CD4-positive, CD25-positive, alpha-beta regulatory T cell (primary cell): ENCODE results near the gene TMC2. TPM values are rescaled to one million over a fixed set of nuclear protein-coding genes. Genes with fewer than 3 reads are reported as not detected.

ENCODE experiments used
- ATAC-seq, 2 donors: fragments of 150-1000 bp; cut with Tn5 transposase; one replicate each; pipeline ENCODE4 v1.10.0; 2021; ENCODE audit warnings: low read depth in 2 of 2, moderate number of reproducible peaks in 2 of 2, moderate library complexity in 1 of 2
- DNase-seq, 3 donors: peaks; one replicate each; pipeline versions ENCODE4 v3.0.0 to v3.0.0-alpha.2; 2012 to 2022; ENCODE audit warnings: mixed read lengths in 1 of 3
- H3K27ac ChIP-seq: one replicate; pipeline ENCODE4 v1.7.0; 2013; ENCODE audit warnings: mild to moderate bottlenecking, low read length; ENCODE audit not compliant: insufficient read depth, poor library complexity, severe bottlenecking
- H3K27me3 ChIP-seq: one replicate; pipeline ENCODE4 v1.7.0; 2013; ENCODE audit warnings: low read length; ENCODE audit not compliant: control insufficient read depth, insufficient read depth
- H3K36me3 ChIP-seq: one replicate; pipeline ENCODE4 v1.7.0; 2013; ENCODE audit warnings: mild to moderate bottlenecking, low read length, moderate library complexity; ENCODE audit not compliant: control insufficient read depth, insufficient read depth
- H3K4me1 ChIP-seq: 2 replicates; pipeline ENCODE4 v1.7.0; 2013; ENCODE audit warnings: mild to moderate bottlenecking, low read length; ENCODE audit not compliant: insufficient read depth, control insufficient read depth, poor library complexity, severe bottlenecking
- H3K4me3 ChIP-seq: one replicate; pipeline ENCODE4 v1.7.0; 2013; ENCODE audit warnings: low read depth, mild to moderate bottlenecking, low read length, moderate library complexity
- H3K9me3 ChIP-seq, 2 experiments: 1 replicate in 1 of 2; 2 replicates in 1 of 2; pipeline ENCODE4 v1.7.0; 2013; ENCODE audit warnings: low read length in 2 of 2, mild to moderate bottlenecking in 1 of 2, moderate library complexity in 1 of 2; ENCODE audit not compliant: control insufficient read depth in 2 of 2
- H3K27ac Mint-ChIP-seq, 3 donors: one replicate each; pipeline ENCODE4 v1.8.0; 2020 to 2022; ENCODE audit warnings: mild to moderate bottlenecking in 3 of 3, mixed read lengths in 3 of 3, moderate library complexity in 2 of 3
- H3K27me3 Mint-ChIP-seq: one replicate; pipeline ENCODE4 v1.8.0; 2022; ENCODE audit warnings: mild to moderate bottlenecking, mixed read lengths
- H3K36me3 Mint-ChIP-seq: one replicate; pipeline ENCODE4 v1.8.0; 2020; ENCODE audit warnings: mixed read lengths
- H3K4me1 Mint-ChIP-seq, 4 donors: one replicate each; pipeline ENCODE4 v1.8.0; 2020 to 2022; ENCODE audit warnings: mixed read lengths in 4 of 4, mild to moderate bottlenecking in 1 of 4
- H3K4me3 Mint-ChIP-seq, 4 donors: one replicate each; pipeline ENCODE4 v1.8.0; 2020 to 2022; ENCODE audit warnings: mild to moderate bottlenecking in 4 of 4, mixed read lengths in 4 of 4, moderate library complexity in 3 of 4
- H3K9me3 Mint-ChIP-seq, 7 donors: one replicate each; pipeline ENCODE4 v1.8.0; 2020 to 2022; ENCODE audit warnings: mixed read lengths in 7 of 7, mild to moderate bottlenecking in 3 of 7, moderate library complexity in 2 of 7
- polyA plus RNA-seq, 4 donors: library from polyadenylated mRNA; unstranded; fragments of 300-500 nt; fragmentation: Illumina TruSeq; gene quantifications; one replicate each; pipeline ENCODE4 v1.2.3, GENCODE V29; 2021
- total RNA-seq: library from RNA; stranded (reverse); gene quantifications from one replicate; pipeline ENCODE4 v1.2.3, GENCODE V29; 2022

Gene TMC2
- total and polyA plus RNA-seq, 5 donors from 2014 or later: not detected

- H3K27ac Mint-ChIP-seq: no peak overlapping the region
- H3K4me1 Mint-ChIP-seq: no peaks in the 10 kb centered on the region
- H3K27me3 Mint-ChIP-seq: peaks cover 53% of the 10 kb centered on the region
- no peaks in the 10 kb centered on the region for H3K36me3 Mint-ChIP-seq
- H3K9me3 Mint-ChIP-seq: peaks cover 0 to 3% (median 0%) of the 10 kb centered on the region in 7 donors
- ATAC-seq: no peak
- Histone ChIP-seq H3K27ac (no peak overlapping the region), H3K4me3 (no peak overlapping the region), H3K9me3 (no peaks in the 10 kb centered on the region), H3K27me3 (peaks cover 22% of the 10 kb centered on the region), H3K36me3 (no peaks in the 10 kb centered on the region), H3K4me1 (no peaks in the 10 kb centered on the region)
- no peak for DNase-seq
- H3K4me3 Mint-ChIP-seq: no peak overlapping the region
Observed at GRCh38 chr20:2564406-2564805, 28.0 kb downstream of the TMC2 start.

GRCh38 chr20:2575682-2576081 lies 39.3 kb downstream of the TMC2 start:
- H3K27ac Mint-ChIP-seq: no peak overlapping the region
- no peaks in the 10 kb centered on the region for H3K9me3 ChIP-seq
- no peaks in the 10 kb centered on the region for H3K9me3 Mint-ChIP-seq
- H3K4me3 ChIP-seq: no peak overlapping the region
- DNase-seq (no peak), ATAC-seq (no peak)
- no peaks in the 10 kb centered on the region for H3K36me3 ChIP-seq
- H3K36me3 Mint-ChIP-seq: no peaks in the 10 kb centered on the region
- no peak overlapping the region for H3K4me3 Mint-ChIP-seq
- peaks cover 68% of the 10 kb centered on the region for H3K27me3 Mint-ChIP-seq
- peaks cover 9% of the 10 kb centered on the region for H3K27me3 ChIP-seq
- H3K4me1 Mint-ChIP-seq: no peaks in the 10 kb centered on the region
- no peak overlapping the region for H3K27ac ChIP-seq
- no peaks in the 10 kb centered on the region for H3K4me1 ChIP-seq

GRCh38 chr20:2576317-2576727 lies 39.9 kb downstream of the TMC2 start:
- H3K27me3 ChIP-seq: peaks cover 12% of the 10 kb centered on the region
- H3K4me3 ChIP-seq: no peak overlapping the region
- Mint-ChIP-seq H3K4me1 (no peaks in the 10 kb centered on the region), H3K27ac (no peak overlapping the region), H3K27me3 (peaks cover 70% of the 10 kb centered on the region), H3K36me3 (no peaks in the 10 kb centered on the region), H3K9me3 (no peaks in the 10 kb centered on the region), H3K4me3 (no peak overlapping the region)
- no peaks in the 10 kb centered on the region for H3K4me1 ChIP-seq
- no peak for DNase-seq
- no peak overlapping the region for H3K27ac ChIP-seq
- H3K36me3 ChIP-seq: no peaks in the 10 kb centered on the region
- no peaks in the 10 kb centered on the region for H3K9me3 ChIP-seq
- ATAC-seq: no peak

- DNase-seq: no peak
- no peak for ATAC-seq
- Histone ChIP-seq H3K36me3 (no peaks in the 10 kb centered on the region), H3K27ac (no peak overlapping the region), H3K27me3 (peaks cover 15% of the 10 kb centered on the region), H3K9me3 (no peaks in the 10 kb centered on the region), H3K4me3 (no peak overlapping the region), H3K4me1 (no peaks in the 10 kb centered on the region)
- H3K27me3 Mint-ChIP-seq: peaks cover 76% of the 10 kb centered on the region
- H3K4me3 Mint-ChIP-seq: no peak overlapping the region
- H3K27ac Mint-ChIP-seq: no peak overlapping the region
- no peaks in the 10 kb centered on the region for H3K9me3 Mint-ChIP-seq
- H3K36me3 Mint-ChIP-seq: no peaks in the 10 kb centered on the region
- H3K4me1 Mint-ChIP-seq: no peaks in the 10 kb centered on the region
Observed at GRCh38 chr20:2578475-2579192, 42.3 kb downstream of the TMC2 start.

GRCh38 chr20:2585811-2586210 lies 49.4 kb downstream of the TMC2 start:
- no peaks in the 10 kb centered on the region for H3K9me3 ChIP-seq
- H3K36me3 Mint-ChIP-seq: no peaks in the 10 kb centered on the region
- no peak overlapping the region for H3K4me3 Mint-ChIP-seq
- H3K4me3 ChIP-seq: no peak overlapping the region
- H3K27ac ChIP-seq: no peak overlapping the region
- H3K27ac Mint-ChIP-seq: no peak overlapping the region
- DNase-seq: no peak
- no peaks in the 10 kb centered on the region for H3K4me1 ChIP-seq
- peaks cover 28% of the 10 kb centered on the region for H3K27me3 Mint-ChIP-seq
- H3K4me1 Mint-ChIP-seq: no peaks in the 10 kb centered on the region
- H3K36me3 ChIP-seq: no peaks in the 10 kb centered on the region
- no peak for ATAC-seq
- peaks cover 0 to 2% (median 0%) of the 10 kb centered on the region in 7 donors for H3K9me3 Mint-ChIP-seq
- H3K27me3 ChIP-seq: peaks cover 20% of the 10 kb centered on the region

- Histone ChIP-seq H3K9me3 (no peaks in the 10 kb centered on the region), H3K4me3 (no peak overlapping the region), H3K27me3 (peaks cover 5% of the 10 kb centered on the region), H3K36me3 (no peaks in the 10 kb centered on the region), H3K4me1 (no peaks in the 10 kb centered on the region), H3K27ac (no peak overlapping the region)
- H3K4me1 Mint-ChIP-seq: no peaks in the 10 kb centered on the region
- H3K4me3 Mint-ChIP-seq: no peak overlapping the region
- H3K36me3 Mint-ChIP-seq: no peaks in the 10 kb centered on the region
- peaks cover 26% of the 10 kb centered on the region for H3K27me3 Mint-ChIP-seq
- DNase-seq (no peak), ATAC-seq (no peak)
- peaks cover 0 to 2% (median 0%) of the 10 kb centered on the region in 7 donors for H3K9me3 Mint-ChIP-seq
- no peak overlapping the region for H3K27ac Mint-ChIP-seq
Observed at GRCh38 chr20:2593756-2594155, 57.4 kb downstream of the TMC2 start.

GRCh38 chr20:2595076-2595475 lies 58.7 kb downstream of the TMC2 start:
- peaks cover 27% of the 10 kb centered on the region for H3K27me3 Mint-ChIP-seq
- H3K36me3 Mint-ChIP-seq: no peaks in the 10 kb centered on the region
- H3K27me3 ChIP-seq: peaks cover 4% of the 10 kb centered on the region

GRCh38 chr20:2596673-2597279 lies 60.4 kb downstream of the TMC2 start:
- Histone ChIP-seq H3K27me3 (no peaks in the 10 kb centered on the region), H3K27ac (no peak overlapping the region), H3K4me1 (no peaks in the 10 kb centered on the region), H3K4me3 (no peak overlapping the region), H3K36me3 (no peaks in the 10 kb centered on the region), H3K9me3 (no peaks in the 10 kb centered on the region)
- peaks cover 27% of the 10 kb centered on the region for H3K27me3 Mint-ChIP-seq
- no peak overlapping the region for H3K27ac Mint-ChIP-seq
- ATAC-seq: no peak
- H3K4me1 Mint-ChIP-seq: no peaks in the 10 kb centered on the region
- H3K36me3 Mint-ChIP-seq: no peaks in the 10 kb centered on the region
- DNase-seq: no peak
- peaks cover 0 to 2% (median 0%) of the 10 kb centered on the region in 7 donors for H3K9me3 Mint-ChIP-seq
- no peak overlapping the region for H3K4me3 Mint-ChIP-seq

More at GRCh38 chr20:2595076-2595475, 58.7 kb downstream of the TMC2 start:
- ATAC-seq (no peak), DNase-seq (no peak)
- Mint-ChIP-seq H3K9me3 (peaks cover 0 to 2% (median 0%) of the 10 kb centered on the region in 7 donors), H3K4me1 (no peaks in the 10 kb centered on the region), H3K4me3 (no peak overlapping the region), H3K27ac (no peak overlapping the region)
- H3K4me3 ChIP-seq: no peak overlapping the region
- no peak overlapping the region for H3K27ac ChIP-seq
- H3K36me3 ChIP-seq: no peaks in the 10 kb centered on the region
- H3K4me1 ChIP-seq: no peaks in the 10 kb centered on the region
- H3K9me3 ChIP-seq: no peaks in the 10 kb centered on the region
